Chondrocyte (in vitro differentiated cells): ENCODE measurements around the gene KLK12. TPM values are rescaled to one million over a fixed set of nuclear protein-coding genes. Genes with fewer than 3 reads are reported as not detected.

Experiments
- DNase-seq: peaks from one replicate; pipeline ENCODE4 v3.0.0; 2021; ENCODE audit warnings: mixed read lengths, low spot score
- H3K27ac Mint-ChIP-seq: one replicate; pipeline ENCODE4 v1.8.0; 2021; ENCODE audit warnings: mild to moderate bottlenecking, moderate library complexity, mixed read lengths; ENCODE audit not compliant: unreplicated experiment
- H3K27me3 Mint-ChIP-seq: 2 replicates; pipeline ENCODE4 v1.8.0; 2021; ENCODE audit warnings: low read depth, mixed read lengths
- H3K36me3 Mint-ChIP-seq: 2 replicates; pipeline ENCODE4 v1.8.0; 2021; ENCODE audit warnings: low read depth, mixed read lengths
- H3K4me1 Mint-ChIP-seq: 2 replicates; pipeline ENCODE4 v1.8.0; 2021; ENCODE audit warnings: low read depth, mild to moderate bottlenecking, mixed read lengths
- H3K4me3 Mint-ChIP-seq: one replicate; pipeline ENCODE4 v1.8.0; 2021; ENCODE audit warnings: mild to moderate bottlenecking, moderate library complexity, mixed read lengths; ENCODE audit not compliant: unreplicated experiment
- H3K9me3 Mint-ChIP-seq: 2 replicates; pipeline ENCODE4 v1.8.0; 2021; ENCODE audit warnings: low read depth, mixed read lengths
- CTCF ChIP-seq: fragments of 200-600 bp; sonication (generic); IDR thresholded peaks from 2 replicates; pipeline ENCODE4 v1.5.0; 2021; ENCODE audit warnings: antibody characterized with exemption, mild to moderate bottlenecking, moderate library complexity
- total RNA-seq: library from RNA; stranded (reverse); gene quantifications from 3 replicates; pipeline ENCODE4 v1.2.1, GENCODE V29; 2021

Gene KLK12
- total RNA-seq, 1 donor from 2014 or later: not detected

- no peaks in the 10 kb centered on the region for H3K4me1 Mint-ChIP-seq
- TF ChIP-seq CTCF: no peak
- DNase-seq: no peak
- H3K27me3 Mint-ChIP-seq: peaks cover 8% of the 10 kb centered on the region
- no peak overlapping the region for H3K4me3 Mint-ChIP-seq
- H3K27ac Mint-ChIP-seq: no peak overlapping the region
- no peaks in the 10 kb centered on the region for H3K36me3 Mint-ChIP-seq
- H3K9me3 Mint-ChIP-seq: no peaks in the 10 kb centered on the region
These were observed 1.7 kb upstream of the KLK12 start for GRCh38 chr19:51036519-51036918.

- Mint-ChIP-seq H3K27ac (no peak overlapping the region), H3K27me3 (peaks cover 17% of the 10 kb centered on the region), H3K4me1 (no peaks in the 10 kb centered on the region), H3K4me3 (no peak overlapping the region), H3K36me3 (no peaks in the 10 kb centered on the region), H3K9me3 (peaks cover 8% of the 10 kb centered on the region)
- no peak for TF ChIP-seq CTCF
- no peak for DNase-seq
These were observed 2.9 kb downstream of the KLK12 start for GRCh38 chr19:51031880-51032225.

- H3K4me3 Mint-ChIP-seq: no peak overlapping the region
- no peaks in the 10 kb centered on the region for H3K4me1 Mint-ChIP-seq
- no peak for DNase-seq
These were observed 3.5 kb downstream of the KLK12 start for GRCh38 chr19:51031220-51031879.

GRCh38 chr19:51030631-51031030 is 4.2 kb downstream of the KLK12 start:
- Mint-ChIP-seq H3K27me3 (peaks cover 19% of the 10 kb centered on the region), H3K9me3 (peaks cover 8% of the 10 kb centered on the region), H3K4me1 (no peaks in the 10 kb centered on the region), H3K27ac (no peak overlapping the region), H3K4me3 (no peak overlapping the region), H3K36me3 (no peaks in the 10 kb centered on the region)
- no peak for DNase-seq
- no peak for TF ChIP-seq CTCF

More at GRCh38 chr19:51031220-51031879, 3.5 kb downstream of the KLK12 start:
- TF ChIP-seq CTCF: no peak
- Mint-ChIP-seq H3K36me3 (no peaks in the 10 kb centered on the region), H3K27me3 (peaks cover 19% of the 10 kb centered on the region), H3K9me3 (peaks cover 8% of the 10 kb centered on the region), H3K27ac (no peak overlapping the region)

- Mint-ChIP-seq H3K4me1 (no peaks in the 10 kb centered on the region), H3K4me3 (no peak overlapping the region), H3K36me3 (no peaks in the 10 kb centered on the region), H3K27me3 (peaks cover 17% of the 10 kb centered on the region), H3K27ac (no peak overlapping the region), H3K9me3 (peaks cover 8% of the 10 kb centered on the region)
- TF ChIP-seq CTCF: no peak
- DNase-seq: no peak
These were observed 5.1 kb downstream of the KLK12 start for GRCh38 chr19:51029718-51030117.
